Peyer's patch (tissue), 4 donors: Measurements from ENCODE around the gene KCNB1.

ENCODE experiments used
- CTCF ChIP-seq, 6 experiments: fragments of 450-650 bp in 4 of 6; fragments of 200-600 bp in 2 of 6; sonication (generic) in 1 of 6; IDR thresholded peaks; one replicate each; pipeline ENCODE4 v1.5.1; 2017 to 2019; ENCODE audit warnings: antibody characterized with exemption in 6 of 6, mild to moderate bottlenecking in 3 of 6, moderate library complexity in 1 of 6
- POLR2A ChIP-seq, 2 donors: fragments of 450-650 bp; IDR thresholded peaks; one replicate each; pipeline ENCODE4 v1.5.1; 2017; ENCODE audit warnings: antibody characterized with exemption in 2 of 2, mild to moderate bottlenecking in 2 of 2, moderate library complexity in 2 of 2

DNA sequence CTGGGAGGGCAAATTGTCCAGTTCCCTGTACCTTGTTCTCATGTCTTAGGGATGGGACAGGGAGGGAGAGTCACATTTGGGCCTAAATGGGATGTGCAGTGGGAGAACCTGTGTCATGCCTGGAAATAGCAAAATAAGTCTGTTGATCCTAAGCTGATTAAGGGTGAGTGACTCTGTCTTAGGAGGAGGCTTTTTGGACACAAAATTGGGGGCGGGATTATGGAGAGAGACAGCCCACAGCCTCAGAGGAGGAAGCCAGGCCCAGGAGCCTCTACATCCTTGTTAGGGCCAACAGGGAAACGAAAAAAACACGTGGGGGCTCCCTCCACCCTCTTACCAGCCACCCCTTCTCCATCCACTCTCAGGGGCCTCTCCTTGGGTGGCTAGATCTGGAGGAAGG lies 2.2 kb downstream of the KCNB1 start:
- TF ChIP-seq CTCF (IDR thresholded peaks at IDR 0.05) (no peak), POLR2A (IDR thresholded peaks at IDR 0.05) (no peak)
